ENCODE measurements around the gene RIT2. TPM values are rescaled to one million over a fixed set of nuclear protein-coding genes. Genes with fewer than 3 reads are reported as not detected.

The RIT2 gene
- polyA plus RNA-seq, 4 donors = 0.27 TPM; not detected in 3

DNA sequence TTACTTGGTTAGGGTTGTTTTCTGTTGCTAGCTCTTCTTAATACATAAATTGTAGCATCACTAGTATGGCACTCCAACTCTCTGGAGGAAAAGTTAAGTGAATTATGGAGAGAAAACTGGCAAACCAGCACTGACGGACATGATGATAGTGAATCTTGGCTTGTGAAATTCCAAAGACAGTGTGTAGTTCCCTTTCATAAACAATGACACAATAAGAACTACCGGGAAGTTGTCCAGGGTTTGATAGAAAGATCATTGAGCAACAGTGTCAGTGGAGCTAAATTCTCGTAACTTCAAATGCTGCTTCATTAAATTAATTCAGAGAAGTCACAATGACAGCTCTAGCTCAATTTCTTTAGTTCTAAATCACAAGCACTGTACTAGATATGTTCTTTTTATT lies 66.5 kb downstream of the RIT2 start:
- no peak overlapping the region for H3K27ac ChIP-seq (ENCODE audit: low read depth in 1 of 3, low read length in 2 of 3)
- no peaks in the 10 kb centered on the region for H3K36me3 ChIP-seq (ENCODE audit: control insufficient read depth in 3 of 3, insufficient read depth in 2 of 3, low read depth in 1 of 3, low read length in 3 of 3)
- DNase-seq (no peak), FAIRE-seq (no peak)
- H3K27me3 ChIP-seq (ENCODE audit: control insufficient read depth in 3 of 3, insufficient read depth in 3 of 3, low read length in 3 of 3) = no peaks in the 10 kb centered on the region
- H3K4me3 ChIP-seq (ENCODE audit: low read depth in 1 of 3, low read length in 3 of 3) = no peak overlapping the region
- H3K4me1 ChIP-seq (ENCODE audit: control insufficient read depth in 3 of 3, insufficient read depth in 2 of 3, low read depth in 1 of 3, low read length in 2 of 3) = no peaks in the 10 kb centered on the region
- WGBS, 3 donors = 60 to 74% (median 61%) methylated on average over 3 of the region's 3 CpGs
- H3K9me3 ChIP-seq (ENCODE audit: control insufficient read depth in 2 of 2, insufficient read depth in 1 of 2, low read depth in 1 of 2, low read length in 1 of 2) = no peaks in the 10 kb centered on the region

- H3K27me3 ChIP-seq (ENCODE audit: control insufficient read depth in 3 of 3, insufficient read depth in 3 of 3, low read length in 3 of 3) = no peaks in the 10 kb centered on the region
- DNase-seq (no peak), FAIRE-seq (no peak)
- no peaks in the 10 kb centered on the region for H3K9me3 ChIP-seq (ENCODE audit: control insufficient read depth in 2 of 2, insufficient read depth in 1 of 2, low read depth in 1 of 2, low read length in 1 of 2)
- 44 to 62% (median 62%) methylated on average over 2 of the region's 2 CpGs for WGBS, 3 donors
- H3K4me3 ChIP-seq (ENCODE audit: low read depth in 1 of 3, low read length in 3 of 3) = no peak overlapping the region
- no peak overlapping the region for H3K27ac ChIP-seq (ENCODE audit: low read depth in 1 of 3, low read length in 2 of 3)
- no peaks in the 10 kb centered on the region for H3K36me3 ChIP-seq (ENCODE audit: control insufficient read depth in 3 of 3, insufficient read depth in 2 of 3, low read depth in 1 of 3, low read length in 3 of 3)
- H3K4me1 ChIP-seq (ENCODE audit: control insufficient read depth in 3 of 3, insufficient read depth in 2 of 3, low read depth in 1 of 3, low read length in 2 of 3) = no peaks in the 10 kb centered on the region
These were observed 69.2 kb downstream of the RIT2 start for GRCh38 chr18:43046322-43046721.

DNA sequence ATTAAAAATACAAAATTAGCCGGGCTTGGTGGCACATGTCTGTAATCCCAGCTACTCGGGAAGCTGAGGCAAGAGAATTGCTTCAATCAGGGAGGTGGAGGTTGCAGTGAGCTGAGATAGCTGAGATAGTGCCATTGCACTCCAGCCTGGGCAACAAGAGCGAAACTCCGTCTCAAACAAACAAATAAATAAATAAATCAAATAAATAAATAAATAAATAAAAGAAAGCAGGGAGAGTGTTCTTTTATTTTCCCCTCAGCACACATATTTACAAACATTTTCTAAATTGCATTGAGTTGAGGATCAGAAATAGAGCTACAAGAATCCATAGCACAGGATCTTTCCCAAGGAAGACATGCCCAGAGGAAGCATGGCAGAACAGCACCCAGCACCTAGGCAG lies 71.9 kb downstream of the RIT2 start:
- Histone ChIP-seq H3K36me3 (ENCODE audit: control insufficient read depth in 3 of 3, insufficient read depth in 2 of 3, low read depth in 1 of 3, low read length in 3 of 3) (no peaks in the 10 kb centered on the region), H3K9me3 (ENCODE audit: control insufficient read depth in 2 of 2, insufficient read depth in 1 of 2, low read depth in 1 of 2, low read length in 1 of 2) (no peaks in the 10 kb centered on the region), H3K27me3 (ENCODE audit: control insufficient read depth in 3 of 3, insufficient read depth in 3 of 3, low read length in 3 of 3) (no peaks in the 10 kb centered on the region), H3K4me3 (ENCODE audit: low read depth in 1 of 3, low read length in 3 of 3) (no peak overlapping the region), H3K4me1 (ENCODE audit: control insufficient read depth in 3 of 3, insufficient read depth in 2 of 3, low read depth in 1 of 3, low read length in 2 of 3) (no peaks in the 10 kb centered on the region), H3K27ac (ENCODE audit: low read depth in 1 of 3, low read length in 2 of 3) (no peak overlapping the region)
- FAIRE-seq (no peak), DNase-seq (no peak)
- 62 to 76% (median 73%) methylated on average over 4 of the region's 4 CpGs for WGBS, 3 donors

DNA sequence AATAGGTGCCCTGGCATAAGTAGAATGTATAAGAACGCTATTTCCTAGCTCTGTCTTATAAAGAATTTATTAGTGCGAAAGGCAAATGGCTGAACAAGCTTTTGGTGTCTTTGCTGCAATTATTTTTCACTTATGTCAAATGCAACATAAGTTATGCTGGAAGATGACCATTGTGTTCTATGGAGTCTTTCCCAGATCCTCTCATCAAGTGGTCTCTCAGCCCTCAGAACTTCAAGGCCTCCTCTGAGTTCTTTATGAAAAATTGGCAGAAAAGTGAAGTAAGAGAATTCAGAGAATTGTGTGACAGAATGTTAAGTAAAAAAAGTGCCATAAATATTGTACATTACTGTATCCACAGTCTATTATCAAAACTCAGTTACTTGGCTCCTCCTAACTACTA lies 75.2 kb downstream of the RIT2 start:
- H3K9me3 ChIP-seq (ENCODE audit: control insufficient read depth in 2 of 2, insufficient read depth in 1 of 2, low read depth in 1 of 2, low read length in 1 of 2) = no peaks in the 10 kb centered on the region
- no peak overlapping the region for H3K27ac ChIP-seq (ENCODE audit: low read depth in 1 of 3, low read length in 2 of 3)
- DNase-seq = no peak
- no peaks in the 10 kb centered on the region for H3K4me1 ChIP-seq (ENCODE audit: control insufficient read depth in 3 of 3, insufficient read depth in 2 of 3, low read depth in 1 of 3, low read length in 2 of 3)
- WGBS, 3 donors = 78 to 90% (median 87%) methylated on average over 2 of the region's 2 CpGs
- H3K36me3 ChIP-seq (ENCODE audit: control insufficient read depth in 3 of 3, insufficient read depth in 2 of 3, low read depth in 1 of 3, low read length in 3 of 3) = no peaks in the 10 kb centered on the region
- no peak for FAIRE-seq
- H3K4me3 ChIP-seq (ENCODE audit: low read depth in 1 of 3, low read length in 3 of 3) = no peak overlapping the region
- H3K27me3 ChIP-seq (ENCODE audit: control insufficient read depth in 3 of 3, insufficient read depth in 3 of 3, low read length in 3 of 3) = no peaks in the 10 kb centered on the region

- DNase-seq (peak in 1 of 2 donors; percentile 9), FAIRE-seq (no peak)
- Histone ChIP-seq H3K9me3 (ENCODE audit: control insufficient read depth in 2 of 2, insufficient read depth in 1 of 2, low read depth in 1 of 2, low read length in 1 of 2) (no peaks in the 10 kb centered on the region), H3K4me1 (ENCODE audit: control insufficient read depth in 3 of 3, insufficient read depth in 2 of 3, low read depth in 1 of 3, low read length in 2 of 3) (no peaks in the 10 kb centered on the region), H3K27me3 (ENCODE audit: control insufficient read depth in 3 of 3, insufficient read depth in 3 of 3, low read length in 3 of 3) (no peaks in the 10 kb centered on the region), H3K27ac (ENCODE audit: low read depth in 1 of 3, low read length in 2 of 3) (no peak overlapping the region), H3K4me3 (ENCODE audit: low read depth in 1 of 3, low read length in 3 of 3) (no peak overlapping the region), H3K36me3 (ENCODE audit: control insufficient read depth in 3 of 3, insufficient read depth in 2 of 3, low read depth in 1 of 3, low read length in 3 of 3) (no peaks in the 10 kb centered on the region)
- 30 to 37% (median 37%) methylated on average over 2 of the region's 2 CpGs for WGBS, 3 donors
These were observed 80.6 kb downstream of the RIT2 start for GRCh38 chr18:43034683-43035500.

- DNase-seq (no peak), FAIRE-seq (no peak)
- no peak overlapping the region for H3K27ac ChIP-seq (ENCODE audit: low read depth in 1 of 3, low read length in 2 of 3)
- no peaks in the 10 kb centered on the region for H3K9me3 ChIP-seq (ENCODE audit: control insufficient read depth in 2 of 2, insufficient read depth in 1 of 2, low read depth in 1 of 2, low read length in 1 of 2)
- no peaks in the 10 kb centered on the region for H3K27me3 ChIP-seq (ENCODE audit: control insufficient read depth in 3 of 3, insufficient read depth in 3 of 3, low read length in 3 of 3)
- H3K4me1 ChIP-seq (ENCODE audit: control insufficient read depth in 3 of 3, insufficient read depth in 2 of 3, low read depth in 1 of 3, low read length in 2 of 3) = no peaks in the 10 kb centered on the region
- H3K4me3 ChIP-seq (ENCODE audit: low read depth in 1 of 3, low read length in 3 of 3) = no peak overlapping the region
- WGBS, 3 donors = 32 to 56% (median 46%) methylated on average over 1 of the region's 1 CpG
- no peaks in the 10 kb centered on the region for H3K36me3 ChIP-seq (ENCODE audit: control insufficient read depth in 3 of 3, insufficient read depth in 2 of 3, low read depth in 1 of 3, low read length in 3 of 3)
These were observed 84.3 kb downstream of the RIT2 start for GRCh38 chr18:43031169-43031568.

DNA sequence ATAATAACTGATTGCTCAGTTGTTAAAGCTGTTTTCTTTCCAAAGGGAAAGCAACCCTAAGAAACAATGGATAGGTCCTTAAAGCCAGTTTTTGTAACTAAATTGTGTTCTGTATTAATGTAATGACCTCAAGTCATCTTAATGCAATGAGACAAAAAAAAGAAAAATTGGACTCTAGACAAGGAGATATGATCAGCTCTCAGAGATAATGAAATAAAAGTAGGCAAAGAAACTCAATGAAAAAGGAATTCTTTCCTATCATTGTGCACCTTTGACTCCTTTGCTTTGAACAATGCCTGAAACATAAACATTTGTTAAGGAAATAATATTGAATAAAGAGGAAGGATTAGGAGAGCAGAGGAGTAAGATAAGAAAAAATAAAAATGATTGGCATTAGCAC lies 86.1 kb downstream of the RIT2 start:
- H3K4me1 ChIP-seq (ENCODE audit: control insufficient read depth in 3 of 3, insufficient read depth in 2 of 3, low read depth in 1 of 3, low read length in 2 of 3) = no peaks in the 10 kb centered on the region
- no peaks in the 10 kb centered on the region for H3K36me3 ChIP-seq (ENCODE audit: control insufficient read depth in 3 of 3, insufficient read depth in 2 of 3, low read depth in 1 of 3, low read length in 3 of 3)
- H3K27ac ChIP-seq (ENCODE audit: low read depth in 1 of 3, low read length in 2 of 3) = no peak overlapping the region
- H3K27me3 ChIP-seq (ENCODE audit: control insufficient read depth in 3 of 3, insufficient read depth in 3 of 3, low read length in 3 of 3) = no peaks in the 10 kb centered on the region
- DNase-seq (no peak), FAIRE-seq (no peak)
- H3K4me3 ChIP-seq (ENCODE audit: low read depth in 1 of 3, low read length in 3 of 3) = no peak overlapping the region
- H3K9me3 ChIP-seq (ENCODE audit: control insufficient read depth in 2 of 2, insufficient read depth in 1 of 2, low read depth in 1 of 2, low read length in 1 of 2) = no peaks in the 10 kb centered on the region

DNA sequence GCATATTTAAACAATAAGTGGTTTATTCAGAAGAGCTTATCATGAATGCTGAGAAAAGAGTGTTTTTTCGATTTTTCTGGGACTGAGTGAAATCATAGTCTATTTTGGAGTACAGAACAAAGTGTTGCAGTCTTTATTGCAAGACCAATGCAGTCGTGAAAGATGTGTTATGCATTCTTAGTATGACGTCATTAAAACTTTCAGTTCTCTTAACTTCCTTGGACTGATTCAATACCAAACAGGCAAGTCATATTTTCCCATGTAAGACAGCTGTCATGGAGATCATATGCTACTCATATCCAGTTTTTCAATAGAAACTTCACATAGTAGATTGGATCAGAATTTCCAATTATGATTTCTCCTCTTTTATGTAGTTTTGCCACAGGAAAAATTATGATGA lies 92.6 kb downstream of the RIT2 start:
- Histone ChIP-seq H3K27ac (ENCODE audit: low read depth in 1 of 3, low read length in 2 of 3) (no peak overlapping the region), H3K4me1 (ENCODE audit: control insufficient read depth in 3 of 3, insufficient read depth in 2 of 3, low read depth in 1 of 3, low read length in 2 of 3) (no peaks in the 10 kb centered on the region), H3K9me3 (ENCODE audit: control insufficient read depth in 2 of 2, insufficient read depth in 1 of 2, low read depth in 1 of 2, low read length in 1 of 2) (no peaks in the 10 kb centered on the region), H3K27me3 (ENCODE audit: control insufficient read depth in 3 of 3, insufficient read depth in 3 of 3, low read length in 3 of 3) (no peaks in the 10 kb centered on the region), H3K4me3 (ENCODE audit: low read depth in 1 of 3, low read length in 3 of 3) (no peak overlapping the region), H3K36me3 (ENCODE audit: control insufficient read depth in 3 of 3, insufficient read depth in 2 of 3, low read depth in 1 of 3, low read length in 3 of 3) (no peaks in the 10 kb centered on the region)
- WGBS, 3 donors = 51 to 59% (median 56%) methylated on average over 3 of the region's 3 CpGs
- FAIRE-seq (no peak), DNase-seq (no peak)

DNA sequence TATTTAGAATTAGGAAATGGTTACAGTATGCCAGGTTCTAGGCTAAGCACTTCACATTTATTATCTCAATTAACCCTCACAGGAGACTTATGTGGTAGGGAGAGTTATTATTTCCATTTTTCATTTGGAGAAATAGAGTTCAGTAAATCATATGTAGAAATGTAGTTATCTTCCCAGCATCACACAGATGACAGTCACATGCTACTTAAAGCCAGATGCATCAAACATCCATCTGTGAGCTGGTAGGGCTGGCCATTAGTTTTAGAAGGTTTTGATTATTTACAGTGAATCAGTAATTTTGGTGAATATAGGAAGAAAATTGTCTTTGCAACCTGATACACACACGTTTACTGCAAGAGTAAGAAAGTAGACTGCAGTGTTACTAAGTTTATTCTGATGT lies 97.9 kb downstream of the RIT2 start:
- no peaks in the 10 kb centered on the region for H3K4me1 ChIP-seq (ENCODE audit: control insufficient read depth in 3 of 3, insufficient read depth in 2 of 3, low read depth in 1 of 3, low read length in 2 of 3)
- H3K36me3 ChIP-seq (ENCODE audit: control insufficient read depth in 3 of 3, insufficient read depth in 2 of 3, low read depth in 1 of 3, low read length in 3 of 3) = no peaks in the 10 kb centered on the region
- 33 to 71% (median 43%) methylated on average over 1 of the region's 1 CpG for WGBS, 3 donors
- H3K9me3 ChIP-seq (ENCODE audit: control insufficient read depth in 2 of 2, insufficient read depth in 1 of 2, low read depth in 1 of 2, low read length in 1 of 2) = no peaks in the 10 kb centered on the region
- DNase-seq = no peak
- no peak overlapping the region for H3K27ac ChIP-seq (ENCODE audit: low read depth in 1 of 3, low read length in 2 of 3)
- no peak for FAIRE-seq
- H3K27me3 ChIP-seq (ENCODE audit: control insufficient read depth in 3 of 3, insufficient read depth in 3 of 3, low read length in 3 of 3) = no peaks in the 10 kb centered on the region
- H3K4me3 ChIP-seq (ENCODE audit: low read depth in 1 of 3, low read length in 3 of 3) = no peak overlapping the region
